PC-9 (cell line): Measurements from ENCODE around the gene NECTIN1.

Experiments
- EZH2 ChIP-seq: fragments of 200-600 bp; sonication (generic); IDR thresholded peaks from 2 replicates; pipeline ENCODE4 v1.8.0; 2017; ENCODE audit warnings: antibody characterized with exemption, low read depth
- TF ChIP-seq, protein P1 (sequence below): fragments of 200-600 bp; sonication (generic); conservative IDR thresholded peaks from 2 replicates; pipeline ENCODE4 v1.6.1; 2017; ENCODE audit warnings: mixed run types, antibody characterized with exemption, mild to moderate bottlenecking, moderate library complexity

DNA sequence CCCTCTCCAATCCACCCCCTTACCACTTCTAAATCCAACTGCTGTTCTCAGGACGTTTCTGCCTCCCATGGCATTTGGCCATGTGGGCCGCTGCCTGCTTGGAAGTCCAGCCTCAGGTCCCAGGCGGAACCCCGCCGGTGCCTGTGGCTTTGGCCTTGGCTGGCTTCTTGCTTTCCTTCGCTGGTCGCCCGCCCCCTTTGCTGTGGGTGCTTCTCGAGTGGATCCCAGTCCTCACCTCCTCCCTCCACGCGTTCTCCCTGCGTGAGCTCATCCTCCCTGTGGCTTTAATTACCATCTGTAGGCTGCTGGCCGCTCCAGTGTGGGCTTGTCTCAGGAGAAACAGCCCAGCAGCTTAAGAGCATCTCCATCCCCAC is 111.7 kb downstream of the NECTIN1 start:
- TF ChIP-seq, protein P1, sequence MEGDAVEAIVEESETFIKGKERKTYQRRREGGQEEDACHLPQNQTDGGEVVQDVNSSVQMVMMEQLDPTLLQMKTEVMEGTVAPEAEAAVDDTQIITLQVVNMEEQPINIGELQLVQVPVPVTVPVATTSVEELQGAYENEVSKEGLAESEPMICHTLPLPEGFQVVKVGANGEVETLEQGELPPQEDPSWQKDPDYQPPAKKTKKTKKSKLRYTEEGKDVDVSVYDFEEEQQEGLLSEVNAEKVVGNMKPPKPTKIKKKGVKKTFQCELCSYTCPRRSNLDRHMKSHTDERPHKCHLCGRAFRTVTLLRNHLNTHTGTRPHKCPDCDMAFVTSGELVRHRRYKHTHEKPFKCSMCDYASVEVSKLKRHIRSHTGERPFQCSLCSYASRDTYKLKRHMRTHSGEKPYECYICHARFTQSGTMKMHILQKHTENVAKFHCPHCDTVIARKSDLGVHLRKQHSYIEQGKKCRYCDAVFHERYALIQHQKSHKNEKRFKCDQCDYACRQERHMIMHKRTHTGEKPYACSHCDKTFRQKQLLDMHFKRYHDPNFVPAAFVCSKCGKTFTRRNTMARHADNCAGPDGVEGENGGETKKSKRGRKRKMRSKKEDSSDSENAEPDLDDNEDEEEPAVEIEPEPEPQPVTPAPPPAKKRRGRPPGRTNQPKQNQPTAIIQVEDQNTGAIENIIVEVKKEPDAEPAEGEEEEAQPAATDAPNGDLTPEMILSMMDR, result no peak
- no peak for TF ChIP-seq EZH2
